Ovary (tissue), 9 donors: ENCODE results near the gene RGS3. TPM values are rescaled to one million over a fixed set of nuclear protein-coding genes. Genes with fewer than 3 reads are reported as not detected.

Experiments used
- DNase-seq, 5 donors: peaks; one replicate each; pipeline ENCODE4 v3.0.0-alpha.2; 2019 to 2020
- H3K27ac ChIP-seq, 2 donors: fragments of 200-600 bp; one replicate each; pipeline versions ENCODE4 v1.5.1 to v1.8.0; 2019 to 2022
- H3K27me3 ChIP-seq: fragments of 200-600 bp; one replicate; pipeline ENCODE4 v1.8.0; 2022
- H3K36me3 ChIP-seq: fragments of 200-600 bp; sonication (generic); one replicate; pipeline ENCODE4 v1.5.1; 2019
- H3K4me1 ChIP-seq: one replicate; pipeline ENCODE4 v1.8.1; 2013; ENCODE audit warnings: mild to moderate bottlenecking, moderate library complexity; ENCODE audit not compliant: insufficient read depth
- H3K4me3 ChIP-seq: fragments of 200-600 bp; sonication (generic); one replicate; pipeline ENCODE4 v1.5.1; 2017
- H3K9me3 ChIP-seq, 2 donors: fragments of 200-600 bp in 1 of 2; sonication (generic) in 1 of 2; one replicate each; pipeline versions ENCODE4 v1.5.1 to v1.8.1; 2013 to 2019; ENCODE audit warnings: mild to moderate bottlenecking in 1 of 2, moderate library complexity in 1 of 2
- EP300 ChIP-seq: sonication (generic); formaldehyde crosslinking; IDR thresholded peaks from one replicate; pipeline ENCODE4 v1.6.1; 2017; ENCODE audit warnings: antibody characterized with exemption
- POLR2A ChIP-seq: fragments of 450-650 bp; IDR thresholded peaks from one replicate; pipeline ENCODE4 v1.6.1; 2017; ENCODE audit warnings: antibody characterized with exemption, mild to moderate bottlenecking, moderate library complexity
- WGBS, 3 donors: extraction: QIAGEN DNeasy Blood & Tissue Kit in 1 of 3; methylation state at CpG; one replicate each; pipeline versions ENCODE4 v1.1.5 to v1.1.7; 2013 to 2017; 5-methylcytosine and 5-hydroxymethylcytosine counted together
- intact Hi-C, 4 donors: fragments of 100-400 bp; cut with DNase I; formaldehyde crosslinking; loops; one replicate each; pipeline versions ENCODE4 v1.11.0 to v1.15.1; 2022 to 2023
- polyA plus RNA-seq, 2 donors: library from polyadenylated mRNA; stranded (reverse); fragments of 200-250 nt in 1 of 2; fragments of 350-450 nt in 1 of 2; fragmentation: Illumina TruSeq in 1 of 2; extraction: RNeasy Lipid Tissue Mini Kit (QIAGEN cat#74804) in 1 of 2; gene quantifications; one replicate each; pipeline ENCODE4 v1.2.3, GENCODE V29; 2013 to 2014
- total RNA-seq, 7 donors: library from RNA; depleted of rRNA in 2 of 7; stranded (reverse); fragments of >200 nt in 2 of 7; fragmentation: NEBNext Ultra II Directional in 3 of 7; extraction: Animal tissue kit (Norgen Biotek cat#: 25700) in 3 of 7; gene quantifications; one replicate each; pipeline versions ENCODE4 v1.1.0 to v1.2.4, GENCODE V29; 2016 to 2023
- TF ChIP-seq, protein P1 (sequence below), 3 donors: fragments of 450-650 bp in 2 of 3; fragments of 200-600 bp in 1 of 3; IDR thresholded peaks; one replicate each; pipeline versions ENCODE4 v1.5.1 to v1.8.0; 2016 to 2022; ENCODE audit warnings: antibody characterized with exemption in 3 of 3, mild to moderate bottlenecking in 1 of 3
- donor health status: DM: no; HTN: no; CAD: no; lungs with moderate emphysema.
- donor health status: DM: no; HTN: no; CAD: no.
- donor health status: Bipolar disorder and iron deficiency.
- donor health status: DM: yes; HTN: yes; CAD: no.
- donor health status: DM: no; HTN: no; CAD: no.
- donor health status: DM: yes; HTN: yes; CAD: no.

RGS3 gene
- total and polyA plus RNA-seq, 9 donors = 6.1 to 49.3 (median 15.4) TPM

GRCh38 chr9:113573046-113573958, 109.8 kb downstream of the RGS3 start:
- H3K27me3 ChIP-seq = no peaks in the 10 kb centered on the region
- peaks cover 10% of the 10 kb centered on the region for H3K4me1 ChIP-seq
- H3K4me3 ChIP-seq = no peak overlapping the region
- H3K9me3 ChIP-seq = no peaks in the 10 kb centered on the region
- no peak for TF ChIP-seq POLR2A
- peak in 3 of 5 donors; percentile 8 to 13 (median 12) for DNase-seq
- no peak overlapping the region for H3K27ac ChIP-seq
- no peaks in the 10 kb centered on the region for H3K36me3 ChIP-seq
- intact Hi-C loops = loop anchor here in 1 of 4 donors (10.0 kb wide), 1 partner anchor 59 kb away; no protein-coding TSS in a partner anchor
- WGBS, 3 donors = 92 to 93% (median 93%) methylated on average over 11 of the region's 11 CpGs

- WGBS, 3 donors = 75 to 85% (median 82%) methylated on average over 2 of the region's 2 CpGs
- DNase-seq = no peak
Measured at GRCh38 chr9:113573959-113574352, 110.4 kb downstream of the RGS3 start.

GRCh38 chr9:113574441-113575262, 111.1 kb downstream of the RGS3 start:
- Histone ChIP-seq H3K27ac (no peak overlapping the region), H3K4me1 (peaks cover 3% of the 10 kb centered on the region), H3K27me3 (no peaks in the 10 kb centered on the region), H3K36me3 (no peaks in the 10 kb centered on the region), H3K4me3 (no peak overlapping the region), H3K9me3 (no peaks in the 10 kb centered on the region)
- 86 to 87% (median 86%) methylated on average over 14 of the region's 14 CpGs for WGBS, 3 donors
- intact Hi-C loops = loop anchor here in 1 of 4 donors (10.0 kb wide), 1 partner anchor 60 kb away; no protein-coding TSS in a partner anchor
- peak in 3 of 5 donors; percentile 10 to 27 (median 12) for DNase-seq
- TF ChIP-seq, protein P1, sequence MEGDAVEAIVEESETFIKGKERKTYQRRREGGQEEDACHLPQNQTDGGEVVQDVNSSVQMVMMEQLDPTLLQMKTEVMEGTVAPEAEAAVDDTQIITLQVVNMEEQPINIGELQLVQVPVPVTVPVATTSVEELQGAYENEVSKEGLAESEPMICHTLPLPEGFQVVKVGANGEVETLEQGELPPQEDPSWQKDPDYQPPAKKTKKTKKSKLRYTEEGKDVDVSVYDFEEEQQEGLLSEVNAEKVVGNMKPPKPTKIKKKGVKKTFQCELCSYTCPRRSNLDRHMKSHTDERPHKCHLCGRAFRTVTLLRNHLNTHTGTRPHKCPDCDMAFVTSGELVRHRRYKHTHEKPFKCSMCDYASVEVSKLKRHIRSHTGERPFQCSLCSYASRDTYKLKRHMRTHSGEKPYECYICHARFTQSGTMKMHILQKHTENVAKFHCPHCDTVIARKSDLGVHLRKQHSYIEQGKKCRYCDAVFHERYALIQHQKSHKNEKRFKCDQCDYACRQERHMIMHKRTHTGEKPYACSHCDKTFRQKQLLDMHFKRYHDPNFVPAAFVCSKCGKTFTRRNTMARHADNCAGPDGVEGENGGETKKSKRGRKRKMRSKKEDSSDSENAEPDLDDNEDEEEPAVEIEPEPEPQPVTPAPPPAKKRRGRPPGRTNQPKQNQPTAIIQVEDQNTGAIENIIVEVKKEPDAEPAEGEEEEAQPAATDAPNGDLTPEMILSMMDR (IDR thresholded peaks at IDR 0.05) = no peak
- TF ChIP-seq EP300 (no peak), POLR2A (no peak)

More at GRCh38 chr9:113573959-113574352, 110.4 kb downstream of the RGS3 start:
- Histone ChIP-seq H3K27me3 (no peaks in the 10 kb centered on the region), H3K9me3 (no peaks in the 10 kb centered on the region), H3K36me3 (no peaks in the 10 kb centered on the region), H3K4me3 (no peak overlapping the region), H3K4me1 (peaks cover 5% of the 10 kb centered on the region), H3K27ac (no peak overlapping the region)
- TF ChIP-seq POLR2A = no peak
- TF ChIP-seq, protein P1 (IDR thresholded peaks at IDR 0.05) = no peak
- no peak for TF ChIP-seq EP300
- intact Hi-C loops = loop anchor here in 1 of 4 donors (10.0 kb wide), 1 partner anchor 59 kb away; no protein-coding TSS in a partner anchor

DNA sequence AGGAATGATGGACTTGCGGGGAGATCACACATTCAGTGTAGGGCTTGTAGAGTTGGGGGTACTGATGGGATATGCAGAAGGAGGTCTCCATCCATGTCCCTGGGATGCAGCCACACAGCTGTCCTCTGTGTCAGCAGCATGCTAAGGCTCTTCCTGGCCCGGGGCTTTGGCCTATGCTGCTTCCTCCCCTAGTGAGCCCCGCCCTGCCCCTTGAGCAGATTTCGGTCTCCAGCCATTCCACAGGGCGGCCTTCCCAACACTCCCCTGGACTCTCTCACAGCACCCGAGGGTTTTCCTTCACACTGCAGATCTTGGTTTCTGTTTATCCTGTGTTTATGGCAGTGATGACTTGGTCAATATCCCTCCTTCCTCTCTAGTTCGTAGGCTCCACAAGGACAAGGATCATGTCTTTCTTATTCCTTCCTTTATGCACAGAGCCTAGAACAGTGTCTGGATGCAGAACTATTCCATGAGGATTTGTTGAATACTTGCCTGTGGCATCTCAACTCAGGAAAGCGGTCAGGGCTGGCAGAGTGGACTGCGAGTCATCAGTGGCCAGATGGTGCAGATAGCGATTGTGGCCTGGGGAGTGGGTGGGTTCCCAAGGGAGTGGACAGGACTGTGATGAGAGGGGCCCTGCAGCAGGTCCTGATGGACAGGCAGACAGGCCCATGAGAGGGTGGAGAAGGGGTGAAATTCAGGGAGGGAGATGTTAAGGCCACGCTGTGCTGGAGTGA, 114.2 kb downstream of the RGS3 start:
- intact Hi-C loops = loop anchor here in 1 of 4 donors (10.0 kb wide), 1 partner anchor 63 kb away; no protein-coding TSS in a partner anchor
- Histone ChIP-seq H3K9me3 (no peaks in the 10 kb centered on the region), H3K27me3 (no peaks in the 10 kb centered on the region), H3K4me1 (peaks cover 10% of the 10 kb centered on the region), H3K4me3 (no peak overlapping the region), H3K36me3 (no peaks in the 10 kb centered on the region), H3K27ac (no peak overlapping the region)
- TF ChIP-seq, protein P1 (IDR thresholded peaks at IDR 0.05) = no peak
- TF ChIP-seq POLR2A (no peak), EP300 (no peak)
- 84 to 88% (median 86%) methylated on average over 11 of the region's 11 CpGs for WGBS, 3 donors
- DNase-seq = no peak
